Activated T-cell treated with anti-CD3 and anti-CD28 coated beads, Interleukin-2, amount 50 U/mL, for 24 hours (primary cell): ENCODE measurements around the gene PRKAR1B.

ENCODE experiments used
- DNase-seq: peaks from one replicate; pipeline ENCODE4 v3.0.0-alpha.2; 2020
- H3K27ac Mint-ChIP-seq: 2 replicates; pipeline ENCODE4 v1.8.0; 2020; ENCODE audit warnings: mild to moderate bottlenecking, mixed read lengths
- H3K27me3 Mint-ChIP-seq: 2 replicates; pipeline ENCODE4 v1.8.0; 2020; ENCODE audit warnings: mixed read lengths
- H3K36me3 Mint-ChIP-seq: 2 replicates; pipeline ENCODE4 v1.8.0; 2020; ENCODE audit warnings: low read depth, mixed read lengths
- H3K4me1 Mint-ChIP-seq: 2 replicates; pipeline ENCODE4 v1.8.0; 2020; ENCODE audit warnings: low read depth, mixed read lengths
- H3K4me3 Mint-ChIP-seq: 2 replicates; pipeline ENCODE4 v1.8.0; 2020; ENCODE audit warnings: mild to moderate bottlenecking, moderate library complexity, mixed read lengths
- H3K9me3 Mint-ChIP-seq: 2 replicates; pipeline ENCODE4 v1.8.0; 2020; ENCODE audit warnings: mixed read lengths

The PRKAR1B gene

DNA sequence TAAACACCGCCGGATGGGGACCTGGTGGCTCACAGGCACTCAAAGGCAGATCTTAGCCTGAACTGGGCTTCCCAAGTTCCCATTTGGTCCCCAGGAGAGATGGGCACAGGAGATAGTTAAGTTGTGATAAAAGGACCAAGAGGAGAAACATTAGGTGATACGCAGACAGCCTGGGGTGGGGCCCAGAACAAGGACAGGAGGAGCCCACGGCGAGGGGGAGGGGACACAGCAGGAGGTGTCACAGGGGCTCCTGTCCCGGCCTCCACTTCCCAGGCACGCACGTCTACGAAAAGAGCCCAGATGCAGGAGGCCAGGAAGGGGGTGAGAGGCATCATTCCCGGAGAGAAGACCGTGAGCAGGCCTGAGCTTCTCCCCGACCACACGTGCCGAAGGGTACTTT, 16.9 kb downstream of the PRKAR1B start:
- DNase-seq, result peak; percentile 16
- Mint-ChIP-seq H3K36me3 (peaks cover 39% of the 10 kb centered on the region), H3K9me3 (no peaks in the 10 kb centered on the region), H3K27me3 (no peaks in the 10 kb centered on the region), H3K27ac (no peak overlapping the region), H3K4me1 (peaks cover 17% of the 10 kb centered on the region), H3K4me3 (no peak overlapping the region)

- Mint-ChIP-seq H3K27ac (no peak overlapping the region), H3K27me3 (no peaks in the 10 kb centered on the region), H3K4me1 (peaks cover 8% of the 10 kb centered on the region), H3K4me3 (no peak overlapping the region), H3K36me3 (peaks cover 51% of the 10 kb centered on the region), H3K9me3 (peaks cover 6% of the 10 kb centered on the region)
- DNase-seq, result peak; percentile 14
These were observed 19.6 kb downstream of the PRKAR1B start for GRCh38 chr7:707296-708000.

GRCh38 chr7:706721-707120, 20.4 kb downstream of the PRKAR1B start:
- Mint-ChIP-seq H3K27me3 (no peaks in the 10 kb centered on the region), H3K9me3 (peaks cover 6% of the 10 kb centered on the region), H3K27ac (no peak overlapping the region), H3K4me1 (peaks cover 11% of the 10 kb centered on the region), H3K4me3 (no peak overlapping the region), H3K36me3 (peaks cover 55% of the 10 kb centered on the region)
- DNase-seq, result peak; percentile 6

GRCh38 chr7:703049-703448, 24.0 kb downstream of the PRKAR1B start:
- no peak overlapping the region for H3K27ac Mint-ChIP-seq
- H3K9me3 Mint-ChIP-seq, result peaks cover 6% of the 10 kb centered on the region
- H3K4me3 Mint-ChIP-seq, result no peak overlapping the region
- DNase-seq, result no peak
- no peaks in the 10 kb centered on the region for H3K27me3 Mint-ChIP-seq
- H3K4me1 Mint-ChIP-seq, result peaks cover 8% of the 10 kb centered on the region
- peaks cover 64% of the 10 kb centered on the region for H3K36me3 Mint-ChIP-seq

DNA sequence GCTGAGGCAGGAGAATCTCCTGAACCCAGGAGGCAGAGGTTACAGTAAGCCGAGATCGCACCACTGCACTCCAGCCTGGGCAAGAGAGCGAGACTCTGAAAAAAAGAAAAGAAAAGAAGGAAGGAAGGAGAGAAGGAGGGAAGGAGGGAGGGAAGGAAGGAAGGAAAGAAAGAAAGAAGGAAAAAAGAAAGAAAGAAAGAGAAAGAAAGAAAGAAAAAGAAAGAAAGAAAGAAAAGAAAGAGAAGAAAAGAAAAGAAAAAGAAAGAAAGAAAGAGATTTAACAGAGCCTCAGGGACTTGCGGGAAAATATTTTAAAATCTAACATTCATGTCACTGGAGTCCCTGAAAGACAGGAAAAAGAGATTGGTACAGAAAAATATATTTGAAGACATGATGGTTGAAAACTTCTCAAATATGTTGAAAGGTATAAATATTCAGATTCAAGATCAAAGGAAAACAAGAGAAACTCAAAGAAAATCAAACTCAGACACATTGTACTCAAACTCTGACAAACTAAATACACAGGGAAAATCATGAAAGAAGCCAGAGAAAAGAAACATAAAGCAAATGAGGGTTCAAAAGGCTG, 25.9 kb downstream of the PRKAR1B start:
- no peaks in the 10 kb centered on the region for H3K27me3 Mint-ChIP-seq
- H3K9me3 Mint-ChIP-seq, result peaks cover 6% of the 10 kb centered on the region
- no peak overlapping the region for H3K27ac Mint-ChIP-seq
- H3K4me1 Mint-ChIP-seq, result peaks cover 8% of the 10 kb centered on the region
- DNase-seq, result no peak
- H3K36me3 Mint-ChIP-seq, result peaks cover 54% of the 10 kb centered on the region
- no peak overlapping the region for H3K4me3 Mint-ChIP-seq

DNA sequence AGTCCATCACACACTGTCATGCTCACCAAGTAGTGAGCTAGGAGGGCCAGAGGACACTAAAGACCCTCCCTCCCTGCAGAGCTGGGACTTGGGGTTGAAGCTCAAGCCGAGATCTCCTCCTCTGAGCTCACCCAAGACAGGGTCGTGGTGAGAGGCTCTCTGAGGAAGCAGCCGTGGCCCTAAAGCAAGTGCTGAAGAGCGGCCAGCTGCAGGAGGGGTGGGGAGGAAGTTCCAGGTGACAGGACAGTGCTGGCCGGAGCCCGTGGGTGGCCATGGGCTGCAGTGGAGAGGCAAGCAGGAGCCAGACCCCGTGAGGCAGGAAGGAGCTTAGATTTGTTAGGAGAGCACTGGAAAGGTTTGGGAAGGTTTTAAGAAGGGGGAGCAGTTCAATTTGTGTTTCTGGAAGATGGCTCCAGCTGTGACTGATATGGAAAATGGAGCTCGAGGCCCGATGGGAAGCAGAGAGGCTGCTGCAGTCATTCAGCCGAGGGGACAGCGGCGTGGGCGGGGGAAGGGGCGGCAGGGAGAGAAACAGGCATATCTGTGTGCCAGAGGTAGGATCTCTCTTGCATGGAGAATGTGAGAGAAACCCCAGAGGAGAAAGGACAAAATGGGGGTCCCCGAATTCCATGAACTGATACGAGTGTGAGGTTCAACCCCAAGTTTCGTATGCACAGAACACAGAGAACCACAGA, 27.5 kb downstream of the PRKAR1B start:
- Mint-ChIP-seq H3K36me3 (peaks cover 55% of the 10 kb centered on the region), H3K9me3 (peaks cover 6% of the 10 kb centered on the region), H3K27ac (no peak overlapping the region), H3K4me3 (no peak overlapping the region), H3K27me3 (no peaks in the 10 kb centered on the region), H3K4me1 (peaks cover 6% of the 10 kb centered on the region)
- DNase-seq, result peak; percentile 11

DNA sequence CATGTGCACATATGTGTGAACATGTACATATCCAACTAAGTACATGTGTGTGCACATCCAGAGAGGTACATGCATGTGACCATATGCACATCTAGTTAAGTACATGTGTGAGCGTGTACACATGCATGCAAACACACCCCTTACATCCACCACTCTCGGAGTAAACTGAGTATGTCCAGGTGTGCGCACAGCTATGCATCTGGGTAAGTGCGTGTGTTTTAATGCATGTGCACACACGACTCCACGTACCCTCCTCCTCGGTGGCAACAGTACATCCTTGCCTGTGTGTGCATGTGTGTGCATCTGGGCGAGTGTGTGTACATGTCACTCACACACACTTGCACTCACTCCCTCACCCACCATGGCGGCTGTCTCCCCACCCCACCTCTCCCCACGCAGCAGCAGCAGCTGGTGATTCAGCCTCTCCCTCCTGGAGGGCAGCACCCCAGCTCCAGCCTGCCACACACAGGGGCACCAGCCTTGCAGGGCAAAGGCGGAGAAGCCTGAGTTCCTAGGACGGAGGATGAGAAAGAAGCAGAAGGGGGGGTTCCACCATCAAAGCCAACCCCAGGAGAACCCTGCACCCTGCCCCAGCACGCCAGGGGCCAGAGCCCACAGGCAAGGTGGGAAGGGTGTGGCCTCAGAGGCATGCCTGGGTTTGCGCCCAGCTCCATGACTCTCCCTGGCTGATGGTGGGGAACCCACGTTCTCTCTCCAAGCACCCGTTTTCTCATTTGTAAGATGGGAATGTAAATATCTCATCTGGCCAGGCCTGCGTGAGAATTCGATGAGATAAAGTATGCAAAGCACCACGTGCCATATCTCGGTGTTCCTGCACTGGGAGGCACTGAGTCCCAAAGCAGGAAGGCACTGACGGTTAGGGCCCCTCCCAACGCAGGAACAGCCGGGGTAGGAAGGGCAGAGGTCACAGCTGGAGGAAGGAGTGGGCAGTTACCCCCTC, 28.3 kb downstream of the PRKAR1B start:
- H3K36me3 Mint-ChIP-seq, result peaks cover 50% of the 10 kb centered on the region
- DNase-seq, result peak; percentile 22
- no peak overlapping the region for H3K27ac Mint-ChIP-seq
- peaks cover 6% of the 10 kb centered on the region for H3K9me3 Mint-ChIP-seq
- no peak overlapping the region for H3K4me3 Mint-ChIP-seq
- peaks cover 4% of the 10 kb centered on the region for H3K4me1 Mint-ChIP-seq
- H3K27me3 Mint-ChIP-seq, result no peaks in the 10 kb centered on the region

- H3K27ac Mint-ChIP-seq, result no peak overlapping the region
These were observed 30.1 kb downstream of the PRKAR1B start for GRCh38 chr7:696812-697551.

DNA sequence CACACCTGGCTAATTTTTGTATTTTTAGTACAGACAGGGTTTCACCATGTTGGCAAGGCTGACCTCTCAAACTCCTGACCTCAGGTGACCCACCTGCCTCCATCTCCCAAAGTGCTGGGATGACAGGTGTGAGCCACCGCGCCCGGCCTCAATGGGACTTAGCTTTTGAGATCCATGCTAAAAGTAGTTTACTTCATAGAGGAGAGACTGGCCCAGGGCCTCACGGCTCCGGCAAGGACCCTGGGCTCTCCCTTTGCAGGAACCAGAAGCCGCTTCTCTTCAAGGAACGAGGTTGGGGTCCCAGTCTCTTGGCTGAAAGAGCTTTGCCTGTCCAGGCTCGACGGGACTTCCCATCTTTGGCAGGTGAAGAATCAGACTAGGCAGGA, 30.7 kb downstream of the PRKAR1B start:
- Mint-ChIP-seq H3K9me3 (no peaks in the 10 kb centered on the region), H3K27me3 (no peaks in the 10 kb centered on the region), H3K4me1 (peaks cover 1% of the 10 kb centered on the region), H3K4me3 (no peak overlapping the region), H3K36me3 (peaks cover 56% of the 10 kb centered on the region), H3K27ac (no peak overlapping the region)
- DNase-seq, result no peak

More at GRCh38 chr7:696812-697551, 30.1 kb downstream of the PRKAR1B start:
- H3K9me3 Mint-ChIP-seq, result no peaks in the 10 kb centered on the region
- peaks cover 3% of the 10 kb centered on the region for H3K4me1 Mint-ChIP-seq
- DNase-seq, result peak; percentile 11
- H3K4me3 Mint-ChIP-seq, result no peak overlapping the region
- H3K36me3 Mint-ChIP-seq, result peaks cover 55% of the 10 kb centered on the region
- no peaks in the 10 kb centered on the region for H3K27me3 Mint-ChIP-seq

DNA sequence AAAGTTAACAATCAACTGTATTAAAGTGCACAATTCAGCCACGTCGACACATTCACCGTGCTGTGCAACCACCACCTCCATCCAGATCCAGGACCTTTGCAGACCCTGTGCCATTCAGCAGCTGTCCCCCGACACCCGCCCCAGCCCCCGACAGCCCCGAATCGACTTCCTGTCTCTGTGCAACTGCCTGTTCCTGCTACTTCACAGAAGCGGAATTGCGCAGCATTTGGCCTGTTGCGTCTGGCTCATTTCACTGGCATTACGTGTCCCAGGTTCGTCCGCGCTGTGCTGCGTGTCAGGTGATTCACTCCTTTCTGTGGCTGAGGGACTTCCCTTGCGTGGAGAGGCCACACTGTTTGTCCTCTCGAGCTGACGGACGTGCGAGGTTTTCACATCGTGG, 33.8 kb downstream of the PRKAR1B start:
- Mint-ChIP-seq H3K27me3 (no peaks in the 10 kb centered on the region), H3K4me1 (no peaks in the 10 kb centered on the region), H3K36me3 (peaks cover 59% of the 10 kb centered on the region), H3K27ac (no peak overlapping the region), H3K4me3 (no peak overlapping the region), H3K9me3 (peaks cover 6% of the 10 kb centered on the region)
- DNase-seq, result no peak

- no peak overlapping the region for H3K27ac Mint-ChIP-seq
These were observed 35.6 kb downstream of the PRKAR1B start for GRCh38 chr7:691361-692045.

DNA sequence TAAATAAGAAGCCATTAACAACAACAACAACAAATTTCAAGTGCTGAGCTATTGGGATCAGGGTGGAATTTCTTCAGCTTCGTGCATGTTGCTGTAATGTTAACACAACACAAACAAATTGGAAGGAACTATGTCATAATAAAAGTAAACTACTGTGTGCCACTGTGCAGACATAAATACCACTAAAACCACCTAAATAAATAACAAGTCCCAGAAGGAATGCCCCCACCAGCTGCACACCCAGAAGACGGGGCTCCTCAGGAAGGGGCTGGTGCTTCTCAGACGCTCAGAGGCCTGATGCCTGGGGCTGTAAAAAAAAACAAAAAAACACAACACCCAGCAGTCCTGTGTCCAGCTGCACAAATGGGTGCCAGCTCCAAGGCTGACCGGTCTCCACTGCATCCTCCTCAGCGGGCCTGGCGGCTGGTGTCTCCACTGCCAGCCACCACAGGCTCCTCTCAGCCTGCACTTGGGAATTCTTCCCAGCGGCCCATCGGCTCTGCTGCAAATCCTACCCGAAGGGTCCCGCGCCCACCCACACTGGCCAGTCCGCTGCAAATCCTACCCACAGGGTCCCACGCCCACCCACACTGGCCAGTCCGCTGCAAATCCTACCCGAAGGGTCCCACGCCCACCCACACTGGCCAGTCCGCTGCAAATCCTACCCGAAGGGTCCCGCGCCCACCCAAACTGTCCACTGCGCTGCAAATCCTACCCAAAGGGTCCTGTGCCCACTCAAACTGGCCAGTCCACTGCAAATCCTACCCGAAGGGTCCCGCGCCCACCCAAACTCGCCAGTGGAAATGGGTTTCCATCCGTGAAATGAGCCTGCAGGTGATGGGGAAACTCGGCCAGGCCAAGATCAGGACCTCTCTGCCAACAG, 36.4 kb downstream of the PRKAR1B start:
- Mint-ChIP-seq H3K4me1 (no peaks in the 10 kb centered on the region), H3K9me3 (peaks cover 16% of the 10 kb centered on the region), H3K27ac (no peak overlapping the region), H3K4me3 (no peak overlapping the region), H3K36me3 (peaks cover 73% of the 10 kb centered on the region), H3K27me3 (no peaks in the 10 kb centered on the region)
- DNase-seq, result no peak

More at GRCh38 chr7:691361-692045, 35.6 kb downstream of the PRKAR1B start:
- Mint-ChIP-seq H3K27me3 (no peaks in the 10 kb centered on the region), H3K4me1 (no peaks in the 10 kb centered on the region), H3K36me3 (peaks cover 68% of the 10 kb centered on the region), H3K4me3 (no peak overlapping the region), H3K9me3 (peaks cover 15% of the 10 kb centered on the region)
- no peak for DNase-seq
